GM23338 (cell line): ENCODE measurements around the gene GRIK1. TPM values are rescaled to one million over a fixed set of nuclear protein-coding genes. Genes with fewer than 3 reads are reported as not detected.

Experiments used
- ATAC-seq: fragments of 200-7000 bp; cut with Tn5 transposase; 3 replicates; pipeline ENCODE4 v1.9.1; 2020
- DNase-seq: peaks from one replicate; pipeline ENCODE4 v3.0.0-alpha.2; 2015; ENCODE audit warnings: low spot score
- H2AFZ ChIP-seq: fragments of 200-600 bp; sonication (generic); 2 replicates; pipeline ENCODE4 v1.8.0; 2016; ENCODE audit warnings: antibody characterized with exemption, mild to moderate bottlenecking, moderate library complexity
- H3F3A ChIP-seq: fragments of 200-600 bp; sonication (generic); replicated peaks from 2 replicates; pipeline ENCODE4 v1.8.0; 2017; ENCODE audit warnings: antibody characterized with exemption, mixed run types, low read depth
- H3K27ac ChIP-seq: fragments of 200-600 bp; sonication (generic); 2 replicates; pipeline ENCODE4 v1.6.1; 2016; ENCODE audit warnings: low read depth
- H3K27me3 ChIP-seq: fragments of 200-600 bp; sonication (generic); 2 replicates; pipeline ENCODE4 v1.8.0; 2016; ENCODE audit warnings: mild to moderate bottlenecking, mixed run types, moderate library complexity; ENCODE audit not compliant: insufficient read depth
- H3K36me3 ChIP-seq: fragments of 200-600 bp; sonication (generic); 2 replicates; pipeline ENCODE4 v1.8.0; 2016; ENCODE audit warnings: mild to moderate bottlenecking; ENCODE audit not compliant: insufficient read depth
- H3K4me1 ChIP-seq: fragments of 200-600 bp; sonication (generic); 2 replicates; pipeline ENCODE4 v1.8.0; 2016; ENCODE audit warnings: mild to moderate bottlenecking, moderate library complexity; ENCODE audit not compliant: insufficient read depth
- H3K4me2 ChIP-seq: fragments of 200-600 bp; sonication (generic); 2 replicates; pipeline ENCODE4 v1.7.1; 2017; ENCODE audit warnings: mixed run types
- H3K4me3 ChIP-seq: fragments of 200-600 bp; sonication (generic); 2 replicates; pipeline ENCODE4 v1.6.1; 2016; ENCODE audit warnings: mixed run types
- H3K79me2 ChIP-seq: fragments of 200-600 bp; sonication (generic); replicated peaks from 2 replicates; pipeline ENCODE4 v1.8.0; 2017; ENCODE audit warnings: mild to moderate bottlenecking; ENCODE audit not compliant: insufficient read depth
- H3K9me2 ChIP-seq: fragments of 200-600 bp; sonication (generic); 2 replicates; pipeline ENCODE4 v1.8.0; 2017; ENCODE audit not compliant: insufficient read depth
- H4K20me1 ChIP-seq: fragments of 200-600 bp; sonication (generic); replicated peaks from 2 replicates; pipeline ENCODE4 v1.8.0; 2017; ENCODE audit warnings: mild to moderate bottlenecking; ENCODE audit not compliant: insufficient read depth
- H3K27ac Mint-ChIP-seq: 2 replicates; pipeline ENCODE4 v1.8.0; 2020; ENCODE audit warnings: inconsistent platforms, mild to moderate bottlenecking, moderate library complexity, mixed read lengths
- H3K27me3 Mint-ChIP-seq: 3 replicates; pipeline ENCODE4 v1.8.0; 2022; ENCODE audit warnings: low read depth, mild to moderate bottlenecking, moderate library complexity, mixed read lengths, inconsistent platforms; ENCODE audit not compliant: insufficient read depth, poor library complexity
- H3K36me3 Mint-ChIP-seq: 3 replicates; pipeline ENCODE4 v1.8.0; 2021; ENCODE audit warnings: low read depth, mild to moderate bottlenecking, inconsistent platforms, moderate library complexity, mixed read lengths
- H3K4me1 Mint-ChIP-seq: 3 replicates; pipeline ENCODE4 v1.8.0; 2020; ENCODE audit warnings: mild to moderate bottlenecking, inconsistent platforms, mixed read lengths
- H3K4me3 Mint-ChIP-seq: 3 replicates; pipeline ENCODE4 v1.8.0; 2021; ENCODE audit warnings: moderate library complexity, mild to moderate bottlenecking, inconsistent platforms, mixed read lengths
- H3K9me3 Mint-ChIP-seq: 3 replicates; pipeline ENCODE4 v1.8.0; 2020; ENCODE audit warnings: moderate library complexity, mild to moderate bottlenecking, inconsistent platforms, mixed read lengths
- CREB1 ChIP-seq: fragments of 250-450 bp; sonication (Bioruptor Pico); IDR thresholded peaks from 2 replicates; pipeline ENCODE4 v1.5.0; 2020; ENCODE audit warnings: low read depth, mild to moderate bottlenecking, moderate library complexity
- CTCF ChIP-seq, 2 experiments: fragments of 200-600 bp in 1 of 2; sonication (generic) in 1 of 2; conservative IDR thresholded peaks; 2 replicates each; pipeline versions ENCODE4 v1.5.1 to v1.6.1; 2016 to 2017; ENCODE audit warnings: antibody characterized with exemption in 2 of 2, low read depth in 2 of 2, mild to moderate bottlenecking in 2 of 2, moderate library complexity in 1 of 2
- ETS1 ChIP-seq: IDR thresholded peaks from 2 replicates; pipeline ENCODE4 v1.6.1; 2016; ENCODE audit warnings: antibody characterized with exemption
- EZH2 ChIP-seq: fragments of 200-600 bp; sonication (generic); IDR thresholded peaks from one replicate; pipeline ENCODE4 v1.8.0; 2017; ENCODE audit warnings: antibody characterized with exemption, mild to moderate bottlenecking, low read depth; ENCODE audit not compliant: unreplicated experiment
- EZH2phosphoT487 ChIP-seq: fragments of 200-600 bp; sonication (generic); IDR thresholded peaks from one replicate; pipeline ENCODE4 v1.8.1; 2018; ENCODE audit warnings: antibody characterized with exemption; ENCODE audit not compliant: unreplicated experiment
- JUNB ChIP-seq: IDR thresholded peaks from one replicate; pipeline ENCODE4 v1.6.1; 2016; ENCODE audit warnings: antibody characterized with exemption; ENCODE audit not compliant: unreplicated experiment
- REST ChIP-seq: IDR thresholded peaks from one replicate; pipeline ENCODE4 v1.6.1; 2018; ENCODE audit warnings: antibody characterized with exemption; ENCODE audit not compliant: unreplicated experiment
- ZNF114 ChIP-seq: fragments of 250-450 bp; sonication (Bioruptor Pico); IDR thresholded peaks from 2 replicates; pipeline ENCODE4 v1.5.0; 2020; ENCODE audit warnings: mild to moderate bottlenecking, moderate library complexity
- polyA plus RNA-seq: library from polyadenylated mRNA; unstranded; fragments of >200 nt; fragmentation: Nextera tagmentation; extraction: Ambion mirVana; gene quantifications from 2 replicates; pipeline ENCODE4 v1.2.1, GENCODE V29; 2016
- total RNA-seq: library from RNA; depleted of rRNA; stranded (reverse); fragments of >200 nt; shearing (Covaris generic); gene quantifications from 2 replicates; pipeline ENCODE4 v1.2.3, GENCODE V29; 2014

Gene GRIK1
- total and polyA plus RNA-seq, 2 experiments from 2014 or later = 0.18 to 0.42 TPM

GRCh38 chr21:29751473-29752185 lies 188.2 kb downstream of the GRIK1 start (continued):
- TF ChIP-seq EZH2phosphoT487 (no peak), ZNF114 (no peak), CTCF (conservative IDR thresholded peaks at IDR 0.05; ENCODE audit: low read depth in 2 of 2) (no peak), JUNB (no peak), CREB1 (CRISPR knock-in tag) (no peak)

GRCh38 chr21:29749957-29750356 lies 189.8 kb downstream of the GRIK1 start:
- TF ChIP-seq CTCF (conservative IDR thresholded peaks at IDR 0.05; ENCODE audit: low read depth in 2 of 2) (no peak), REST (no peak), ZNF114 (no peak), CREB1 (CRISPR knock-in tag) (no peak), EZH2phosphoT487 (no peak), ETS1 (no peak), EZH2 (no peak)
- Mint-ChIP-seq H3K27ac (no peak overlapping the region), H3K9me3 (no peaks in the 10 kb centered on the region), H3K4me1 (peaks cover 22% of the 10 kb centered on the region), H3K36me3 (no peaks in the 10 kb centered on the region), H3K4me3 (no peak overlapping the region), H3K27me3 (no peaks in the 10 kb centered on the region)
- DNase-seq (no peak), ATAC-seq (no peak)
- Histone ChIP-seq H3K27ac (no peak overlapping the region), H3F3A (no peaks in the 10 kb centered on the region), H3K79me2 (no peaks in the 10 kb centered on the region), H3K36me3 (no peaks in the 10 kb centered on the region), H3K9me2 (no peaks in the 10 kb centered on the region), H2AFZ (peak overlapping the region; percentile 86), H3K27me3 (no peaks in the 10 kb centered on the region), H4K20me1 (no peaks in the 10 kb centered on the region), H3K4me1 (peaks cover 20% of the 10 kb centered on the region), H3K4me2 (no peak overlapping the region), H3K4me3 (no peak overlapping the region)
